ENCODE data around the gene SLC39A11.

Gene SLC39A11

GRCh38 chr17:72624652-72625051 lies 467.8 kb downstream of the SLC39A11 start:
- no peak for DNase-seq (ENCODE audit: extremely low read depth, low read depth)

GRCh38 chr17:72624226-72624625 lies 468.3 kb downstream of the SLC39A11 start:
- no peak overlapping the region for H3K4me3 ChIP-seq (replicated peaks; ENCODE audit: low read depth, low read length)
- DNase-seq (ENCODE audit: extremely low read depth, low read depth): no peak
- no peak for TF ChIP-seq CTCF (IDR thresholded peaks at IDR 0.05; ENCODE audit: low read depth, low read length, missing control alignments)

More at GRCh38 chr17:72624652-72625051, 467.8 kb downstream of the SLC39A11 start:
- H3K4me3 ChIP-seq (replicated peaks; ENCODE audit: low read depth, low read length): no peak overlapping the region
- no peak for TF ChIP-seq CTCF (IDR thresholded peaks at IDR 0.05; ENCODE audit: low read depth, low read length, missing control alignments)

- no peak for DNase-seq (ENCODE audit: extremely low read depth, low read depth)
- no peak overlapping the region for H3K4me3 ChIP-seq (replicated peaks; ENCODE audit: low read depth, low read length)
- TF ChIP-seq CTCF (IDR thresholded peaks at IDR 0.05; ENCODE audit: low read depth, low read length, missing control alignments): no peak
Measured at GRCh38 chr17:72622661-72623433, 469.6 kb downstream of the SLC39A11 start.

GRCh38 chr17:72619976-72620650 lies 472.4 kb downstream of the SLC39A11 start:
- no peak for TF ChIP-seq CTCF (IDR thresholded peaks at IDR 0.05; ENCODE audit: low read depth, low read length, missing control alignments)
- no peak overlapping the region for H3K4me3 ChIP-seq (replicated peaks; ENCODE audit: low read depth, low read length)
- no peak for DNase-seq (ENCODE audit: extremely low read depth, low read depth)

GRCh38 chr17:72618001-72618509 lies 474.4 kb downstream of the SLC39A11 start:
- no peak overlapping the region for H3K4me3 ChIP-seq (replicated peaks; ENCODE audit: low read depth, low read length)
- no peak for TF ChIP-seq CTCF (IDR thresholded peaks at IDR 0.05; ENCODE audit: low read depth, low read length, missing control alignments)
- no peak for DNase-seq (ENCODE audit: extremely low read depth, low read depth)

GRCh38 chr17:72617557-72617956 lies 474.9 kb downstream of the SLC39A11 start:
- H3K4me3 ChIP-seq (replicated peaks; ENCODE audit: low read depth, low read length): no peak overlapping the region
- TF ChIP-seq CTCF (IDR thresholded peaks at IDR 0.05; ENCODE audit: low read depth, low read length, missing control alignments): no peak
- DNase-seq (ENCODE audit: extremely low read depth, low read depth): no peak
